ENCODE data around the gene C3orf85. TPM values are rescaled to one million over a fixed set of nuclear protein-coding genes. Genes with fewer than 3 reads are reported as not detected.

Gene C3orf85
- total RNA-seq, 2 experiments from 2014 or later: not detected

DNA sequence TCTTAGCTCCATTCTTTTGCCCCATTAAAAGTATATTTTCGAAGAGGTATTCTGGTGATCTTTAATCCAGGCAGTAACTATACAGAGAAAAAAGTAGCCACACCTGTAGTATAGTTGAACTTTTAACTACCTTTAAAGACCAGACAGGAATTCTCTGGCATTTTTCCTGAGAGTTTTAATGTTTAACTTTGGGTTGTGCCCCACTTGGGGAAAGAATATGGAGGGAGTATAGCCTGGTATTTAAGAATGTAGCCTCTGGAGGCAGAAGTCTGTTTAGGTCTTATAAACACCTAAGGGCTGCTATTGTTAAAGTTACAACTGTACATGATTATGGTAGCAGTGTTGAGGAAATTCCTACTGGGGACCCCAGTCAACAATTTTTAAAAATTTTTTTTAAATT, 19.3 kb downstream of the C3orf85 start:
- no peaks in the 10 kb centered on the region for H3K27me3 ChIP-seq (ENCODE audit: control insufficient read depth in 1 of 2, insufficient read depth in 2 of 2, low read length in 2 of 2)
- Mint-ChIP-seq H3K27me3 (peaks cover 4% of the 10 kb centered on the region), H3K4me1 (ENCODE audit: low read depth) (no peaks in the 10 kb centered on the region), H3K36me3 (ENCODE audit: low read depth) (no peaks in the 10 kb centered on the region), H3K4me3 (no peak overlapping the region), H3K27ac (no peak overlapping the region), H3K9me3 (peaks cover 3% of the 10 kb centered on the region)
- ATAC-seq (ENCODE audit: poor library complexity): no peak
- ChIA-PET POLR2A (no interaction called here), CTCF (no interaction called here)
- TF ChIP-seq, protein P1, sequence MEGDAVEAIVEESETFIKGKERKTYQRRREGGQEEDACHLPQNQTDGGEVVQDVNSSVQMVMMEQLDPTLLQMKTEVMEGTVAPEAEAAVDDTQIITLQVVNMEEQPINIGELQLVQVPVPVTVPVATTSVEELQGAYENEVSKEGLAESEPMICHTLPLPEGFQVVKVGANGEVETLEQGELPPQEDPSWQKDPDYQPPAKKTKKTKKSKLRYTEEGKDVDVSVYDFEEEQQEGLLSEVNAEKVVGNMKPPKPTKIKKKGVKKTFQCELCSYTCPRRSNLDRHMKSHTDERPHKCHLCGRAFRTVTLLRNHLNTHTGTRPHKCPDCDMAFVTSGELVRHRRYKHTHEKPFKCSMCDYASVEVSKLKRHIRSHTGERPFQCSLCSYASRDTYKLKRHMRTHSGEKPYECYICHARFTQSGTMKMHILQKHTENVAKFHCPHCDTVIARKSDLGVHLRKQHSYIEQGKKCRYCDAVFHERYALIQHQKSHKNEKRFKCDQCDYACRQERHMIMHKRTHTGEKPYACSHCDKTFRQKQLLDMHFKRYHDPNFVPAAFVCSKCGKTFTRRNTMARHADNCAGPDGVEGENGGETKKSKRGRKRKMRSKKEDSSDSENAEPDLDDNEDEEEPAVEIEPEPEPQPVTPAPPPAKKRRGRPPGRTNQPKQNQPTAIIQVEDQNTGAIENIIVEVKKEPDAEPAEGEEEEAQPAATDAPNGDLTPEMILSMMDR (IDR thresholded peaks at IDR 0.05): no peak
- H3K4me1 ChIP-seq (ENCODE audit: insufficient read depth, low read length): no peaks in the 10 kb centered on the region
- no peak overlapping the region for H3K27ac ChIP-seq (ENCODE audit: low read depth in 1 of 2, low read length in 2 of 2)
- intact Hi-C loops (cut with DNase I, micrococcal nuclease): no loop called here
- H3K4me3 ChIP-seq (ENCODE audit: low read length): no peak overlapping the region
- no peak for DNase-seq
- H3K9me3 ChIP-seq (ENCODE audit: control insufficient read depth in 1 of 2, insufficient read depth in 1 of 2, low read length in 2 of 2): peaks cover 0 to 3% of the 10 kb centered on the region in 2 experiments
- no peaks in the 10 kb centered on the region for H3K36me3 ChIP-seq (ENCODE audit: insufficient read depth, low read length)

DNA sequence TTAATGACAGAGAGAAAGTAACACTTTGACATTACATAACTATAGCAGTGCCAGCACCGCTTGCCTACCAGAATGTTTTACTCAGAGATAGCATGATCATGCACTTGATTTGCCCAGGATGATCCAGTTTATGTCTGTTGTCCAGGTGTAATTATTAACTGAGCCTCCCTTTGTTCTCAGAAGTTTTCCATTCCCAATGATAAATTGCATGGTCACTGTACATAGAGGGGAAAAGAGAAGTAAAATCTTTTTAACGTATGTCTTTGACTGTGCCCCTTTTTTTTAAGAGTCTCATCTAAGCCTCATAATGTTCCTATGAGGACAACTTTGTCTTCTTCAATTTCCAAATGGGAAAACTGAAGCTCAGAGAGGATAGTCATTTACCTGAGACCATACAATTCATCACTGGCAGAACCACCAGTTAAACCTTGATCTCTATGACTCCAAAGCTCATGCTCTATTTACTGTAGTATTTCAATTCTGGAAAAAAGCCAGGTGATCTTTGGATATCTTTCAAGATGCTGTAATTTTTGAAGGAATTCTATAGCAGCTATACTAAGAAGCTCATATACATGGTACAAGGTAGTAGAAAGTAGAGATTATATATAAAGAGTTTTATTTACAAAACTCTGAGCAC, 25.1 kb downstream of the C3orf85 start:
- peaks cover 0 to 10% of the 10 kb centered on the region in 2 experiments for H3K9me3 ChIP-seq (ENCODE audit: control insufficient read depth in 1 of 2, insufficient read depth in 1 of 2, low read length in 2 of 2)
- TF ChIP-seq, protein P1 (IDR thresholded peaks at IDR 0.05): no peak
- H3K36me3 ChIP-seq (ENCODE audit: insufficient read depth, low read length): no peaks in the 10 kb centered on the region
- H3K27ac Mint-ChIP-seq: no peak overlapping the region
- H3K4me1 Mint-ChIP-seq (ENCODE audit: low read depth): no peaks in the 10 kb centered on the region
- H3K27me3 Mint-ChIP-seq: peaks cover 12% of the 10 kb centered on the region
- ChIA-PET CTCF (no interaction called here), POLR2A (no interaction called here)
- no peak overlapping the region for H3K4me3 ChIP-seq (ENCODE audit: low read length)
- H3K36me3 Mint-ChIP-seq (ENCODE audit: low read depth): no peaks in the 10 kb centered on the region
- no peak overlapping the region for H3K4me3 Mint-ChIP-seq
- H3K4me1 ChIP-seq (ENCODE audit: insufficient read depth, low read length): no peaks in the 10 kb centered on the region
- intact Hi-C loops (cut with DNase I, micrococcal nuclease): no loop called here
- no peak overlapping the region for H3K27ac ChIP-seq (ENCODE audit: low read depth in 1 of 2, low read length in 2 of 2)
- no peaks in the 10 kb centered on the region for H3K27me3 ChIP-seq (ENCODE audit: control insufficient read depth in 1 of 2, insufficient read depth in 2 of 2, low read length in 2 of 2)
- no peak for DNase-seq
- ATAC-seq (ENCODE audit: poor library complexity): no peak
- H3K9me3 Mint-ChIP-seq: peaks cover 3% of the 10 kb centered on the region

- Histone ChIP-seq H3K27me3 (ENCODE audit: control insufficient read depth in 1 of 2, insufficient read depth in 2 of 2, low read length in 2 of 2) (no peaks in the 10 kb centered on the region), H3K4me3 (ENCODE audit: low read length) (no peak overlapping the region), H3K4me1 (ENCODE audit: insufficient read depth, low read length) (no peaks in the 10 kb centered on the region), H3K36me3 (ENCODE audit: insufficient read depth, low read length) (no peaks in the 10 kb centered on the region), H3K27ac (ENCODE audit: low read depth in 1 of 2, low read length in 2 of 2) (no peak overlapping the region), H3K9me3 (ENCODE audit: control insufficient read depth in 1 of 2, insufficient read depth in 1 of 2, low read length in 2 of 2) (peaks cover 0 to 7% of the 10 kb centered on the region in 2 experiments)
- CTCF ChIA-PET: no interaction called here
- intact Hi-C loops (cut with DNase I, micrococcal nuclease): no loop called here
- DNase-seq (no peak), ATAC-seq (ENCODE audit: poor library complexity) (no peak)
- Mint-ChIP-seq H3K27me3 (peaks cover 14% of the 10 kb centered on the region), H3K4me3 (no peak overlapping the region), H3K27ac (no peak overlapping the region), H3K9me3 (no peaks in the 10 kb centered on the region), H3K4me1 (ENCODE audit: low read depth) (no peaks in the 10 kb centered on the region), H3K36me3 (ENCODE audit: low read depth) (no peaks in the 10 kb centered on the region)
- TF ChIP-seq, protein P1 (IDR thresholded peaks at IDR 0.05): no peak
- POLR2A ChIA-PET: no interaction called here
Measured at GRCh38 chr3:109165905-109166304, 29.4 kb downstream of the C3orf85 start.
